Measurements from ENCODE around the gene TRPC3.

TRPC3 gene

GRCh38 chr4:121975784-121976183 is 23.9 kb upstream of the TRPC3 start:
- Histone ChIP-seq H3K9ac (ENCODE audit: low read length) (no peak overlapping the region), H3K4me3 (ENCODE audit: low read length) (no peak overlapping the region)

GRCh38 chr4:121973816-121974215 is 22.0 kb upstream of the TRPC3 start:
- H3K9ac ChIP-seq (ENCODE audit: low read length) = no peak overlapping the region
- no peaks in the 10 kb centered on the region for H3K36me3 ChIP-seq (ENCODE audit: control insufficient read depth, low read depth, low read length)
- no peaks in the 10 kb centered on the region for H3K27me3 ChIP-seq (ENCODE audit: control insufficient read depth, insufficient read depth, low read length)
- H3K9me3 ChIP-seq (ENCODE audit: control insufficient read depth, low read depth, low read length) = no peaks in the 10 kb centered on the region
- no peak overlapping the region for H3K27ac ChIP-seq (ENCODE audit: low read length)
- no peaks in the 10 kb centered on the region for H3K4me1 ChIP-seq (ENCODE audit: control insufficient read depth, low read depth, low read length)
- no peak overlapping the region for H3K4me3 ChIP-seq (ENCODE audit: low read length)

More at GRCh38 chr4:121975784-121976183, 23.9 kb upstream of the TRPC3 start:
- no peaks in the 10 kb centered on the region for H3K9me3 ChIP-seq (ENCODE audit: control insufficient read depth, low read depth, low read length)
- no peaks in the 10 kb centered on the region for H3K27me3 ChIP-seq (ENCODE audit: control insufficient read depth, insufficient read depth, low read length)
- H3K4me1 ChIP-seq (ENCODE audit: control insufficient read depth, low read depth, low read length) = no peaks in the 10 kb centered on the region
- no peak overlapping the region for H3K27ac ChIP-seq (ENCODE audit: low read length)
- no peaks in the 10 kb centered on the region for H3K36me3 ChIP-seq (ENCODE audit: control insufficient read depth, low read depth, low read length)

- H3K27ac ChIP-seq (ENCODE audit: low read length) = no peak overlapping the region
- H3K4me1 ChIP-seq (ENCODE audit: control insufficient read depth, low read depth, low read length) = no peaks in the 10 kb centered on the region
- H3K9me3 ChIP-seq (ENCODE audit: control insufficient read depth, low read depth, low read length) = no peaks in the 10 kb centered on the region
Measured at GRCh38 chr4:121968859-121969258, 17.0 kb upstream of the TRPC3 start.

GRCh38 chr4:121964958-121965357 is 13.1 kb upstream of the TRPC3 start:
- Histone ChIP-seq H3K9me3 (ENCODE audit: control insufficient read depth, low read depth, low read length) (no peaks in the 10 kb centered on the region), H3K9ac (ENCODE audit: low read length) (no peak overlapping the region), H3K27me3 (ENCODE audit: control insufficient read depth, insufficient read depth, low read length) (no peaks in the 10 kb centered on the region), H3K4me3 (ENCODE audit: low read length) (no peak overlapping the region), H3K4me1 (ENCODE audit: control insufficient read depth, low read depth, low read length) (no peaks in the 10 kb centered on the region), H3K36me3 (ENCODE audit: control insufficient read depth, low read depth, low read length) (no peaks in the 10 kb centered on the region), H3K27ac (ENCODE audit: low read length) (no peak overlapping the region)

More at GRCh38 chr4:121968859-121969258, 17.0 kb upstream of the TRPC3 start:
- no peaks in the 10 kb centered on the region for H3K36me3 ChIP-seq (ENCODE audit: control insufficient read depth, low read depth, low read length)
- H3K27me3 ChIP-seq (ENCODE audit: control insufficient read depth, insufficient read depth, low read length) = no peaks in the 10 kb centered on the region
- H3K9ac ChIP-seq (ENCODE audit: low read length) = no peak overlapping the region
- H3K4me3 ChIP-seq (ENCODE audit: low read length) = no peak overlapping the region

GRCh38 chr4:121960818-121961217 is 9.0 kb upstream of the TRPC3 start:
- H3K36me3 ChIP-seq (ENCODE audit: control insufficient read depth, low read depth, low read length) = no peaks in the 10 kb centered on the region
- no peaks in the 10 kb centered on the region for H3K9me3 ChIP-seq (ENCODE audit: control insufficient read depth, low read depth, low read length)
- H3K27ac ChIP-seq (ENCODE audit: low read length) = no peak overlapping the region

GRCh38 chr4:121958777-121959176 is 6.9 kb upstream of the TRPC3 start:
- Histone ChIP-seq H3K4me1 (ENCODE audit: control insufficient read depth, low read depth, low read length) (no peaks in the 10 kb centered on the region), H3K27me3 (ENCODE audit: control insufficient read depth, insufficient read depth, low read length) (peaks cover 4% of the 10 kb centered on the region), H3K9ac (ENCODE audit: low read length) (no peak overlapping the region), H3K9me3 (ENCODE audit: control insufficient read depth, low read depth, low read length) (no peaks in the 10 kb centered on the region), H3K4me3 (ENCODE audit: low read length) (no peak overlapping the region), H3K27ac (ENCODE audit: low read length) (no peak overlapping the region), H3K36me3 (ENCODE audit: control insufficient read depth, low read depth, low read length) (no peaks in the 10 kb centered on the region)

More at GRCh38 chr4:121960818-121961217, 9.0 kb upstream of the TRPC3 start:
- Histone ChIP-seq H3K4me3 (ENCODE audit: low read length) (no peak overlapping the region), H3K4me1 (ENCODE audit: control insufficient read depth, low read depth, low read length) (no peaks in the 10 kb centered on the region), H3K27me3 (ENCODE audit: control insufficient read depth, insufficient read depth, low read length) (no peaks in the 10 kb centered on the region), H3K9ac (ENCODE audit: low read length) (no peak overlapping the region)

GRCh38 chr4:121957266-121957665 is 5.4 kb upstream of the TRPC3 start:
- H3K9me3 ChIP-seq (ENCODE audit: control insufficient read depth, low read depth, low read length) = no peaks in the 10 kb centered on the region
- H3K4me1 ChIP-seq (ENCODE audit: control insufficient read depth, low read depth, low read length) = no peaks in the 10 kb centered on the region
- no peak overlapping the region for H3K9ac ChIP-seq (ENCODE audit: low read length)
- no peak overlapping the region for H3K4me3 ChIP-seq (ENCODE audit: low read length)
- H3K36me3 ChIP-seq (ENCODE audit: control insufficient read depth, low read depth, low read length) = no peaks in the 10 kb centered on the region
- no peak overlapping the region for H3K27ac ChIP-seq (ENCODE audit: low read length)
- H3K27me3 ChIP-seq (ENCODE audit: control insufficient read depth, insufficient read depth, low read length) = peaks cover 19% of the 10 kb centered on the region

- H3K9ac ChIP-seq (ENCODE audit: low read length) = no peak overlapping the region
- no peak overlapping the region for H3K27ac ChIP-seq (ENCODE audit: low read length)
- peaks cover 53% of the 10 kb centered on the region for H3K27me3 ChIP-seq (ENCODE audit: control insufficient read depth, insufficient read depth, low read length)
Measured at GRCh38 chr4:121953860-121954259, 2.0 kb upstream of the TRPC3 start.

GRCh38 chr4:121952290-121952689 is 430 bp upstream of the TRPC3 start:
- no peaks in the 10 kb centered on the region for H3K9me3 ChIP-seq (ENCODE audit: control insufficient read depth, low read depth, low read length)
- no peak overlapping the region for H3K27ac ChIP-seq (ENCODE audit: low read length)
- H3K4me1 ChIP-seq (ENCODE audit: control insufficient read depth, low read depth, low read length) = no peaks in the 10 kb centered on the region
- no peaks in the 10 kb centered on the region for H3K36me3 ChIP-seq (ENCODE audit: control insufficient read depth, low read depth, low read length)
- peaks cover 69% of the 10 kb centered on the region for H3K27me3 ChIP-seq (ENCODE audit: control insufficient read depth, insufficient read depth, low read length)
- no peak overlapping the region for H3K9ac ChIP-seq (ENCODE audit: low read length)
- H3K4me3 ChIP-seq (ENCODE audit: low read length) = peak overlapping the region; percentile 80

More at GRCh38 chr4:121953860-121954259, 2.0 kb upstream of the TRPC3 start:
- no peaks in the 10 kb centered on the region for H3K4me1 ChIP-seq (ENCODE audit: control insufficient read depth, low read depth, low read length)
- no peaks in the 10 kb centered on the region for H3K36me3 ChIP-seq (ENCODE audit: control insufficient read depth, low read depth, low read length)
- H3K9me3 ChIP-seq (ENCODE audit: control insufficient read depth, low read depth, low read length) = no peaks in the 10 kb centered on the region
- no peak overlapping the region for H3K4me3 ChIP-seq (ENCODE audit: low read length)

GRCh38 chr4:121950680-121951520 is 960 bp downstream of the TRPC3 start:
- H3K27ac ChIP-seq (ENCODE audit: low read length) = no peak overlapping the region
- no peaks in the 10 kb centered on the region for H3K9me3 ChIP-seq (ENCODE audit: control insufficient read depth, low read depth, low read length)
- peak overlapping the region; percentile 80 for H3K4me3 ChIP-seq (ENCODE audit: low read length)
- H3K4me1 ChIP-seq (ENCODE audit: control insufficient read depth, low read depth, low read length) = no peaks in the 10 kb centered on the region
- H3K36me3 ChIP-seq (ENCODE audit: control insufficient read depth, low read depth, low read length) = no peaks in the 10 kb centered on the region
- peak overlapping the region; percentile 45 for H3K9ac ChIP-seq (ENCODE audit: low read length)
- H3K27me3 ChIP-seq (ENCODE audit: control insufficient read depth, insufficient read depth, low read length) = peaks cover 69% of the 10 kb centered on the region

GRCh38 chr4:121950212-121950679 is 1.6 kb downstream of the TRPC3 start:
- H3K4me1 ChIP-seq (ENCODE audit: control insufficient read depth, low read depth, low read length) = no peaks in the 10 kb centered on the region
- H3K9me3 ChIP-seq (ENCODE audit: control insufficient read depth, low read depth, low read length) = no peaks in the 10 kb centered on the region
- H3K27ac ChIP-seq (ENCODE audit: low read length) = no peak overlapping the region
- H3K36me3 ChIP-seq (ENCODE audit: control insufficient read depth, low read depth, low read length) = no peaks in the 10 kb centered on the region
- peak overlapping the region; percentile 45 for H3K9ac ChIP-seq (ENCODE audit: low read length)
- H3K27me3 ChIP-seq (ENCODE audit: control insufficient read depth, insufficient read depth, low read length) = peaks cover 69% of the 10 kb centered on the region
- H3K4me3 ChIP-seq (ENCODE audit: low read length) = peak overlapping the region; percentile 80

- Histone ChIP-seq H3K4me1 (ENCODE audit: control insufficient read depth, low read depth, low read length) (no peaks in the 10 kb centered on the region), H3K9me3 (ENCODE audit: control insufficient read depth, low read depth, low read length) (no peaks in the 10 kb centered on the region), H3K4me3 (ENCODE audit: low read length) (no peak overlapping the region), H3K36me3 (ENCODE audit: control insufficient read depth, low read depth, low read length) (no peaks in the 10 kb centered on the region), H3K9ac (ENCODE audit: low read length) (no peak overlapping the region), H3K27ac (ENCODE audit: low read length) (no peak overlapping the region), H3K27me3 (ENCODE audit: control insufficient read depth, insufficient read depth, low read length) (peaks cover 43% of the 10 kb centered on the region)
Measured at GRCh38 chr4:121946644-121947043, 5.2 kb downstream of the TRPC3 start.

All from iPS-18a (cell line).